Left lobe of liver (tissue), 2 donors: Measurements from ENCODE around the gene SLC6A1. TPM values are rescaled to one million over a fixed set of nuclear protein-coding genes. Genes with fewer than 3 reads are reported as not detected.

Source experiments
- ATAC-seq: fragments of 200-7000 bp; cut with Tn5 transposase; one replicate; pipeline ENCODE4 v1.9.1; 2020; ENCODE audit warnings: mild to moderate bottlenecking, moderate library complexity
- DNase-seq: peaks from one replicate; pipeline ENCODE4 v3.0.0-alpha.2; 2020; ENCODE audit warnings: low spot score
- total RNA-seq: library from RNA; stranded (reverse); gene quantifications from one replicate; pipeline ENCODE4 v1.2.1, GENCODE V29; 2021
- donor health status: DM: no; HTN: no; CAD: no; lungs with moderate emphysema.
- donor health status: DM: no; HTN: yes; CAD: no.

SLC6A1 gene
- total RNA-seq, 1 donor from 2014 or later = 64.8 TPM

- ATAC-seq (peak; percentile 20), DNase-seq (no peak)
Measured at GRCh38 chr3:10992943-10993728, 588 bp downstream of the SLC6A1 start.

- ATAC-seq = no peak
- no peak for DNase-seq
Measured at GRCh38 chr3:10993729-10994065, 1.1 kb downstream of the SLC6A1 start.

GRCh38 chr3:10994306-10994705 lies 1.8 kb downstream of the SLC6A1 start:
- no peak for DNase-seq
- ATAC-seq = no peak

GRCh38 chr3:10995871-10996270 lies 3.3 kb downstream of the SLC6A1 start:
- ATAC-seq (peak; percentile 42), DNase-seq (peak; percentile 75)

- DNase-seq (no peak), ATAC-seq (no peak)
Measured at GRCh38 chr3:10996345-10997013, 3.9 kb downstream of the SLC6A1 start.

GRCh38 chr3:10997196-10997595 lies 4.6 kb downstream of the SLC6A1 start:
- ATAC-seq = no peak
- DNase-seq = no peak

- ATAC-seq (peak; percentile 73), DNase-seq (peak; percentile 92)
Measured at GRCh38 chr3:10998542-10998941, 6.0 kb downstream of the SLC6A1 start.

- DNase-seq (no peak), ATAC-seq (no peak)
Measured at GRCh38 chr3:10999221-11000107, 6.9 kb downstream of the SLC6A1 start.

- ATAC-seq = no peak
- DNase-seq = no peak
Measured at GRCh38 chr3:11000528-11000927, 8.0 kb downstream of the SLC6A1 start.

- peak; percentile 13 for ATAC-seq
- peak; percentile 73 for DNase-seq
Measured at GRCh38 chr3:11001020-11001657, 8.6 kb downstream of the SLC6A1 start.

- no peak for DNase-seq
- ATAC-seq = no peak
Measured at GRCh38 chr3:11001658-11002021, 9.1 kb downstream of the SLC6A1 start.

GRCh38 chr3:11002371-11002807 lies 9.8 kb downstream of the SLC6A1 start:
- DNase-seq (peak; percentile 96), ATAC-seq (peak; percentile 57)

GRCh38 chr3:11004563-11004962 lies 12.0 kb downstream of the SLC6A1 start:
- ATAC-seq (no peak), DNase-seq (no peak)

GRCh38 chr3:11005686-11006256 lies 13.2 kb downstream of the SLC6A1 start:
- DNase-seq = no peak
- ATAC-seq = peak; percentile 42

- ATAC-seq (no peak), DNase-seq (no peak)
Measured at GRCh38 chr3:11006986-11007933, 14.7 kb downstream of the SLC6A1 start.

- DNase-seq (no peak), ATAC-seq (peak; percentile 5)
Measured at GRCh38 chr3:11009898-11010297, 17.4 kb downstream of the SLC6A1 start.

- DNase-seq (no peak), ATAC-seq (no peak)
Measured at GRCh38 chr3:11010426-11011165, 18.0 kb downstream of the SLC6A1 start.

- DNase-seq = no peak
- no peak for ATAC-seq
Measured at GRCh38 chr3:11014253-11014652, 21.7 kb downstream of the SLC6A1 start.

- ATAC-seq (no peak), DNase-seq (no peak)
Measured at GRCh38 chr3:11014752-11015151, 22.2 kb downstream of the SLC6A1 start.
